CD4-positive, alpha-beta T cell treated with Interleukin-15 for 4 hours (primary cell): ENCODE results near the gene SLIT3.

ENCODE experiments used
- DNase-seq: peaks from one replicate; pipeline ENCODE4 v3.0.0-alpha.2; 2020; ENCODE audit warnings: low spot score

The SLIT3 gene

DNA sequence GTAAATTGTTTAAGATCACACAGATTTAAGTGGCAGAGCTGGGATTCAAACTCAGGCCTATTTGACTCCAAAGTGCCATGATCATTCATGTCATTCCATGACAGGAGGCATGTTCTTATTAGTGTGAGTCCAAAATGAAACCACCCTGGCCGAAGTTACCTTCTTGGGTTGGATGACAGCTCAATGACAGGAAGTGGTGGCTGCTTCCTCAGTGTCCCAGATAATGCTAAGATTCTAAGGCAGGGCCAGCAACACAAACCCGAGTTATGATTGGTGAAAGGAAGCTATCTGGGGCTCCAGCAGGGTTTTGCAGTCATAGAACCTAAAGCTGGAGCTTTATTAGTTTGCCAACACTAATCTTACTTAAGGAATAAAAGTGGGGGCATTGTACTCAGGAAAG is 340.4 kb downstream of the SLIT3 start:
- no peak for DNase-seq

DNA sequence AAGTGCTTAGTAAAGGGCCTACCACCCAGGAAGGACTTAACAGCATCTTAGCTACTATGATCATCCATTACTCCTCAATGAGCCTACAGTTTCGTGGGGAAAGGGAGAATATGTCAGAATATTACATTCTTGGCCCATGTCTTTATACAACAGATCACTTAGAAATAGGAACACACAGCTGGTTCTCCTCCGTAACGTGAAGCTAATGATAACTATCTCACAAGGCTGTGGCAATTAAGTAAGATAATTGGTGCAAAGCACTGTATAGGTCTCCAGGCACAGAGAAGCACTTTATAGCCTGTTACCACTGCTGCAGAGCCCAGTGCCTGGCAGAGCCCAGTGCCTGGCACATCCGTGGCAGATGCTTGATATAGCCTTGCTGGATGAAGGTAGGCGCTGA is 347.6 kb downstream of the SLIT3 start:
- no peak for DNase-seq

GRCh38 chr5:168952196-168952595 is 348.7 kb downstream of the SLIT3 start:
- no peak for DNase-seq

DNA sequence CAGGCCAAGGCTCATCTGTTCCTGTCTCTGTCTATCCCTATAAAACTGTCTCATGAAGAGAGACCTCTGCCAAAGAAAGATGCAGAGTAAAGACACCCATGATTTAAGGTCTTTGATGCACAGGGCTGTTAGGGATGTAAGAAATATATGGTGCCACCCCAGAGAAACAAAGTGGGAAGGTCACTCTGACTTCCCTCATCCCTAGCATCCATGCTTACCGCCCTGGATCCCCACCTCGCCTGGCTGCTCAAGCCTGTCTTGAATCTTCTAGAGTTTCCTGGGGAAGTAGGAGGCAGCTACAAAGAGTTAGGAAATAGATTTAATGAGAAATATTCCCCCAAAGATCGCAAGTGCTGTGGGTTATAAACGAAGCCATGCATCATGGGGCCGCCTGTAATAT is 349.2 kb downstream of the SLIT3 start:
- no peak for DNase-seq

DNA sequence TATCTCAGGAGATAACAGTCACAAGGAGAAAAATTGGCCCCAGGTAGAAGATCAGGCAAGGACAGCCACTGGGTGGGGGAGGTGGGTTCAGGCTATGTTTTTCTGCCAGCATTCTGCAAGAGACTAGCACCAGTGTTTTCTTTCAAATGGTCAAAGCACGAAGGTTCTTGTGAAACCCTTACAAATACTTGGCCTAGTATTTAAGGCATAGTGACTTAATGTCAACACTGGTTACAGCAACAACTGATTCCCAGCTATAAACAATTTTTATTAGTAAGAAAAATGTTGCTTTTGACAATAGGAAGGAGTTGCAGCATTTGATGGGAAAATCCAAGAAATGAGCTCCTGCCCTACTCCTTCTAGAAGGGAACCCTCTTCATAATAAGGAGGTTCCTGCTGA is 349.6 kb downstream of the SLIT3 start:
- no peak for DNase-seq

- no peak for DNase-seq
These were observed 350.5 kb downstream of the SLIT3 start for GRCh38 chr5:168950241-168950951.

DNA sequence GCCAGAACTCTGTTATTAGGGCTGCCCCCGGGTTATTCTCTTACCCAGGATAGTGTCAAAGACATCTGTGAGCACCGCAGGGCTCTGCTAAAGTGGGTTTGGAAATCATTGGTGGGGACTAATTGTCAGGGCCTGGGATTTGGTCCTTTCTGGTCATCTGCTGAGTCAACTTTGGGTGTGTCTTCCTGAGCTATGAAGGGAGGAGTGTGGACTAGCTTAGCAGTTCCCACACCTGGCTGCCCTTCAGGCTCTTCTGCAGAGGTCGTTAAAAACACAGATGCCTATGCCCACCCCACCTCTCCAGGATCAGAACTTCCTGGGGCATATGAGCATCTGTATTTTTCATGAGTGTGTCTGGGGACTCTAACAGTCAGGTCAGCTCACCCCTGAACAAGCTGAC is 352.2 kb downstream of the SLIT3 start:
- no peak for DNase-seq

DNA sequence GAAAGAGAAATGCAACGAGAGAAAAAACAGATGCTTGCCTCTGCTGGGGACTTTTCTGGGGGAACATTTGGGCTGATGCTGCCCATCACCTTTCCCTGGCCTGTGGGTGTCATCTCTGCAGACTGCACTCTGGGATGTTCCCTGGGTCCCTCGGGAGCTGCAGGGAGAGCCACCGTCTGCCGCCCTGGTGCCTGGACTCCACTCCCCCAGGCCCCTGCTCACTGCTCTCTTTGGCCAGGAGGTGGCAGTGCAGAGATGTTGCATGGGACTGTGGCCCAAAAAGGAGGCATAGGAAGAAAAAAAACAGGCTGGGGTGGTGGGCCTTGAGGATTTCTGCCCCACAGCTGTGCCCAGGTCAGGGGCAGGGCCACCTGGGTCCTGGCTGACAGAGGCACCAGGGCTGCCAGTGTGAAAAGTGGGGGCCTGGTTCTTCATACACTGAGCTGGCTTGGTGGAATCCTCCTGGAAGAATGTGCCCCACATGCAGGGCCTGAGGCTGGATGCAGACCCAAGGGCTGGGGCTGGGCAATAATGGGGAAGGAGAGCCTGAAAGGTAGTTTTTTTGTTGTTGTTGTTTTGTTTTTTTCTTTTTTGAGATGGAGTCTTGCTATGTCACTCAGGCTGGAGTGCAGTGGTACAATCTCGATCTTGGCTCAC is 353.6 kb downstream of the SLIT3 start:
- DNase-seq = no peak

- no peak for DNase-seq
These were observed 354.6 kb downstream of the SLIT3 start for GRCh38 chr5:168946363-168946762.

DNA sequence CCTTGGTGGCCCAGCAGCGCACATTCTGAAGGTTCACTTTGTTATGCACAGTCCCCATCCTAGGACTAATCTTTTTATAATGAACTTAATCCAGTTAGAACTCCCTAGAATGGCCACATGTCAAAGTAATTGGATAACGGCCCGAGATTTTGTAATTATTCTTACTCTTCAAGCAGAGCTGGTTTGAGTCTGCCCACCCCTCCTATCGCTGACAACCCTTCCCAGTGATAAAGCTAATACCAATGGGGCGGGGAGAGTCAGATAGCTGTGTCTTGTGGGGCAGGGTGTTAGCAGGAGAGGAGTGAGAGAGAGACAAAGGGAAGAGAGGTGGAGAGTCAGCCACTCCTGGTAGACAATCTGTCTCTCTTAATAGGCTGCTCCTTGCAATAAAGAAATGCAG is 356.9 kb downstream of the SLIT3 start:
- DNase-seq = no peak

GRCh38 chr5:168943091-168943884 is 357.7 kb downstream of the SLIT3 start:
- no peak for DNase-seq

DNA sequence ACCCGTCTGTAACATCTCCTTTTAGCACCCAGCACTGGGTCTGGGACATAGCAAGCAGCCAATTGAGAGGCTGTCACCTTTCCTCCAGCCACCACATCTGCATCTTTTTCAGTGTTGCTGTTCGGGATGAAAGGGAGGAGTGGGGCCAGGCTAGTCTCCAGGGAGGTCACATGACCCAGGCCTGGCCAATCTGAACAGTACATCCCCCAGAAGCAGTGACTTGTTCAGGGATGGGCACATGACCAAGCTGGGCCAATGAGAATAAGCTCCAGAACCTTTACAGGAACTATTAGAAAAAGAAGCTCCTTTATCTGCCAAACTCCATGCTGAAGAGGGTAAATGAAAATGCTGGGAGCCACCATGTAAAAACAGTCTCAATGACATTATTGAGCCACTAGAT is 359.0 kb downstream of the SLIT3 start:
- DNase-seq = no peak

DNA sequence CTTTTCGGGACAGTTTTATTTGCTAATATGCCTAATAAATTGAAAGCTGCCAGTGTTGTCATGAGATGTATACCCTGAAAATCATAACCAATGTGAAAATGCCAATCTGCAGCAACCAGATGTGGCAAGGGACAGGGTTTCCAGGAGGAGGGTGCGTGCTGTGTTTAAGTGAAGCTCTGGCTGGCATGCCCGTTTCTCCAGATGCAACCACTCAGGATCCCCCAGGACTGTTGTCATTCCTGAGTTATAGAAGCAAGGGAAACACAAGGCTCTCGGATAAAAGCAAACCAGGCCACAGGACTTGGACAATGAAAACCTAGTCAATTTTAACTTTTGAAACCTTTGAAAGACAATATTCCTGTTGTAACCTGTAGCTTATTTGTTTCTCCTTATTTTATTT is 360.2 kb downstream of the SLIT3 start:
- DNase-seq = no peak

GRCh38 chr5:168939887-168940544 is 360.9 kb downstream of the SLIT3 start:
- no peak for DNase-seq

- DNase-seq = no peak
These were observed 361.7 kb downstream of the SLIT3 start for GRCh38 chr5:168939156-168939800.

DNA sequence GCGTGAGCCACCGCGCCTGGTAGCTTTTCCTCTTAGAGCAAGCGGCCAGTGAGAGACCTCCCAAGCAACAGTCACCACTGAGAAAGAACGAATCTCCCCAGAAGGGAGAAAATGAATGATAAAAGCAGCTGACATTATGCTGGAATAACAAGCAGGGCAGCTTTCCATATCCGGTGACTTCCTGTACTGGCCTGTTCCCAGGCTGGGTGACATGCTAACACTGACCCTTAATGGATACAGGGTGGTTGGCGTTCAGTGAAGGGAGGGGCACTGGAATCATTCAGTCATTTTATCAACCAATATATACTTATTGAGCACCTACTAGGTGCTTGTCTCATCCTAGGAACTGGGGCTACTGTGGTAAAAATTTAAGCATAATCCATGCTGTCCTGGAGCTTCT is 364.4 kb downstream of the SLIT3 start:
- no peak for DNase-seq

DNA sequence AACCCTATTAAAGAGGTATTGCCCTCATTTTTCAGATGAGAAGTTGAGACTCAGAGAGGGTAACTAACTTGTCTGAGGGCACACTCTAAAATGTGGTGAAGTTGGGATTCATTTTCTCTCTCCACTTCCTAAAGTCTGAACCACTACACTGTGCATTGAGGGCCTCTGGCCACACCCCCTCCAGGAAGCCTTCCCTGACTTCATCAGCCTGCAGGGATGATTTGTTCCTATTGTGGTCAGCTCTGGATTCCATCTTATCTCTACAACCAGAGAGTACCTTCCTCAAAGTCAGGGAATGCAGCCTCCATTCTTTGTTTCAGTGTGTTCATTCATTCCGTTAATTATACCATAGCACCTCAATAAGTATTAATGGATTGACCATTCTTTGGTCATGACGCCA is 365.8 kb downstream of the SLIT3 start:
- no peak for DNase-seq

DNA sequence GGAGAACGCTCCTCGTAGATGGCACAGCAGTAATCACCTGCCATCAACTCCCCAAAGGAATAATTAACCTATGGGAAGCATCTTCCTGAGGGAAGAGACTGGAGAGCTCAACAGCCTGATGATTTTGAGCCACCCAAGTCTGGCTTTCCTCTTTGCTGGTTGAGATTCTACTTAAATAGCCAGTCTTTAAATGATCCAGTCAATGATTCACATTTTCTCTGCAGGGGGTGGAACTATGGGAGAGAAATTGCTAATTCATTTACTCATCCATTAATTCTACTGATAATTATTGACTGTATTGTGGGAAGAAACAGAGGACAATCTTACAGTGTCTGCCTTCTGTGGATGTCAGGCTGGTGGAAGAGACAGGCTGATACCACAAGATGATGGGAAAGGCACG is 366.8 kb downstream of the SLIT3 start:
- DNase-seq = no peak

DNA sequence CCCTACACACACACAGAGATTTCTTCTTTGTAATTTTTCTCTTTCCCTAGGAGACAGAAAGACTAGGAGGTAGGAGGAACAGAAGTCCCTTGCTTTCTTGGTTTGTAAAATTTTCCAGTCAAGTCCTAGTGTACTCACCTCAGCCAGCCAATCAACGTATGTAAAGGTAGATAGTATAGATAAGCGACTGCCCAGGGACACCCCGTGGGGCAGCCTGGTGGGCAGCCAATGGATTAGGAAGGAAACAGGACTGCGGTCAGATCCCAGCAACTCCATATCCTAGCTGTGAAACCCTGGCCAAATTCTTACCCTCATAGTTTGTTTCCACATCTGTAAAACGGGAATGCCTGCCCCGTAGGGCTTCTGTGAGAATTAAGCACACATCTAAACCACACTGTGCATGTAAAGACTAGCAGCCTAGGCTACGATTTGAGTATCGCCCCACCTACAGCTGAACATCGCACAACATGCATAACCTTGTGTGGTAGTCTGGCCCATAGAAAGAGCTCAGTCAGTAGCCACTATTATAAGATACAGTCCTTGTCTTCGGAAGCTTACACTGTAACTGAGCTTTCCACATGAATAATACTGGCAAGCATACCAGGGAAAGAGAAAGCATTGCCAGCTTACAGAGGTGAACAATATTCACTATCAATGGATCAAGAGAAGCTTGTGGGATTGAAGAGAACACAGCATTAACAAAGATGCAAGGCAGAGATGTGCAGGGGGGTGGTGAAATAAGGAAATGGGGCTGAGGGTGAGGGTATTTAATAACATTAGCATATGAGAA is 368.3 kb downstream of the SLIT3 start:
- DNase-seq = no peak

DNA sequence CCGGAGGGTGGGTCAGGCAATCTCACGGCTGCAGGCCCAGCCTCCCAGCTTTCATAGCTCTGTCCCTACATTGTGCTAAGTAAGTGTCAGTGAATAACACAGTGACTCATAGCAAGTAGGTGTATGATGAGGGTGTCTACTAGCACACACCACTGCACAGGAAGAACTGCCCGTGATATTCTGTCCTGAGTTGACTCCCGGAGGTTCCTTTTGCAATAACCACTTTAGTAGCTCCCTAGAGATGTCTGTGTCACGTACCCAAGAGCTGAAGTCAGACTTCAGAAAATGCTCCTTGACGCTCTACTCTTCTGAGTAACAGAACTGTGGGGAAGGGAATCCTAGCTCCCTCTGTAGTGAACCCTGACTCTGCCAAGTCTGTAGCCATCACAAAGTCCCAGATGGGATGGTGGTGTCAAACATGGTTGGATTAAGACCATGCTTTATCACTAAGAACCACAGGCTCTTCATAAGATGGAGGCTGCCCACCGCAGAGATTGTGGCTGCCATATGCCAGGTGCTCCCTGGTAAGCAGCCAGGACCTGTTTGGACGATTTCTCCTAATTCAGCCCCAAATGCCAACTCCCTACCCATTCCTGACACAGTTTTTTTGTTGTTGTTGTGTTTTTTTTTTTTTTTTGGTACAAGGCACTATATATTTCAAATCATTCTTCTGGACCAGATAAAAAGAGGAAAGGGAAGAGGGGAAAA is 369.1 kb downstream of the SLIT3 start:
- DNase-seq = no peak

DNA sequence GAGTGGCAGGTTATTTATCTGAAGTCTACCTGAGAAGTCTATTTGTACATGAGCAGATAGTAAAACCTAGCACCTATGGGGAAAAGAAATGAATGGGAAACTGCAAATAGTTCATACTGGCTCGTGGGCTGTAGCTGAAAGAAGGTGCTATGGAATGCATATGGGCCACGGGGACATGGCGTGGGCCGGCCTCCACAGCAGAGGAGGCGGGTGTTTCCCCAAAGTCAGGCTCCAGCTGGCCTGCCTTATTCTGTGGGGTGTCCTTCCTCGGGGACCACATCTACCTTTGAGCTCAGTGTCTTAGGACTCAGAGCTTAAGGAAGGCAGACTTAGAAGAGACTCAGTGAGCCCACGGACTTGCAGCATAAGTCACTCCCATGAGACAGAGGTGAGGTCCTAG is 371.3 kb downstream of the SLIT3 start:
- DNase-seq = no peak
